Measurements from ENCODE around the gene S100A12. TPM values are rescaled to one million over a fixed set of nuclear protein-coding genes. Genes with fewer than 3 reads are reported as not detected.
A peak's percentile ranks its signal among the peaks of the same experiment; 100 is the strongest.
"Not testable (repeated sequence)": the region's sequence is repeated elsewhere in the genome, so short reads cannot be mapped to it uniquely, and the experiment has no call there.

S100A12 gene
- total RNA-seq, 1 donor from 2014 or later: 4.1 TPM

DNA sequence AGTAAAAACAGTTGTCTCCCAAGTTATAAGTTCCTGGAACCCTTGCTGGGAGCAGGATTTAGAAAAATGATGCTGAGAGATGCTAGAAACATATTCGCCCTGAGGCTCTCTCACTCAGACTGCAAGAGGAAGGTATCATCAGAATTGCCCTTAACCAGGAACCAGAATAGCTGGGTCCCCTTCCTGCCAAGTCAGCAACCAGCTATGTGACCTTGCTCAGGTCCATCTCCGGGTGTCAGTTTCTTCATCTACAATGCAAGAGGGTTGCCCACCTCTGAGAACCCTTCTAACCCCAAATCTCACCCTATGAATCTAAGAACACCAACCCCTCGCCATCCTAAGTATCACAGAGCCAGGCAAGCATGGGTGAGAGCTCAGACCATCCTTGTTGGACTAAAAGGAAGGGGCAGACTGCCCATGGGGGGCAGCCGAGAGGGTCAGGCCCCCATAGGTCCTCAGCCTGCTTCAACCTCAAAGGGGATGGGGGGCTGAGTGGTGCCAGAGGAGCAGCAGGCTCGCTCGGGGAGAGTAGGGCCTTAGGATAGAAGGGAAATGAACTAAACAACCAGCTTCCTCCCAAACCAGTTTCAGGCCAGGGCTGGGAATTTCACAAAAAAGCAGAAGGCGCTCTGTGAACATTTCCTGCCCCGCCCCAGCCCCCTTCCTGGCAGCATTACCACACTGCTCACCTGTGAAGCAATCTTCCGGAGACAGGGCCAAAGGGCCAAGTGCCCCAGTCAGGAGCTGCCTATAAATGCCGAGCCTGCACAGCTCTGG is 18.2 kb downstream of the S100A12 start:
- intact Hi-C loops (cut with DNase I): no loop called here

DNA sequence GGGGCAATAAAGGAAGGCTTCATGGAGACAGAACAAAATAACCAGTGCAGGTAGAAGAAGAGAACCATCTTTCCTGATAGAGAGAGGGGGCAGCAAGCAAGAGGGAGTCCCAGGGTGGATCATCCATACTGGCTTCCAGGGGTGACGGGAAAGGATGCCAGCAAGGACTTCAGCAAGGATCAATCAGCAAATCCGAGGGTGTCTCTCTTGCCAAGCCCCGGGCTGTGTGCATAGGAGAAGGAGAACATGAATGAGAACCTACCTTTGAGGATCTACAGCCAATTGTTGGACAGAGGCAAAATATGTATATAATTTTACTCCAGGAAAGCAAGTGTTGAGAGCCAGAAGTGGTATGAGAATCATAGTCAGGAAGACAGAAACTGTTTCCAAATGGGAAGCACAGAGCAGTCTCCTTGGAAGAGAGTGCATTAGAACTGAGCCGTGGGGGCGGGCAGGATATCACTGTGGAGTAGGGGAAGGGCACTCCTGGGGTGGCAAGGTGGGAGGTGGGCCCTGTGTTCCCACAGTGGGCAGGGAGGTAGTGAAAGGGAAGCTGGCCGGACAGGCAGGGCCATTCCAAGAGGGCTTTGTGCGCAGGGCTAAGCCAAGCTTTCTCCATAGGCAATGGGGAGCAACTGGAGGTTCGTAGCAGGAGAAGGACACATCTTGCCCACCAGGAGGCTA is 18.9 kb downstream of the S100A12 start:
- DNase-seq (ENCODE audit: low spot score): no peak
- intact Hi-C loops (cut with DNase I): no loop called here

More for the DNA sequence above, 18.2 kb downstream of the S100A12 start:
- DNase-seq (ENCODE audit: low spot score): peak; percentile 94

DNA sequence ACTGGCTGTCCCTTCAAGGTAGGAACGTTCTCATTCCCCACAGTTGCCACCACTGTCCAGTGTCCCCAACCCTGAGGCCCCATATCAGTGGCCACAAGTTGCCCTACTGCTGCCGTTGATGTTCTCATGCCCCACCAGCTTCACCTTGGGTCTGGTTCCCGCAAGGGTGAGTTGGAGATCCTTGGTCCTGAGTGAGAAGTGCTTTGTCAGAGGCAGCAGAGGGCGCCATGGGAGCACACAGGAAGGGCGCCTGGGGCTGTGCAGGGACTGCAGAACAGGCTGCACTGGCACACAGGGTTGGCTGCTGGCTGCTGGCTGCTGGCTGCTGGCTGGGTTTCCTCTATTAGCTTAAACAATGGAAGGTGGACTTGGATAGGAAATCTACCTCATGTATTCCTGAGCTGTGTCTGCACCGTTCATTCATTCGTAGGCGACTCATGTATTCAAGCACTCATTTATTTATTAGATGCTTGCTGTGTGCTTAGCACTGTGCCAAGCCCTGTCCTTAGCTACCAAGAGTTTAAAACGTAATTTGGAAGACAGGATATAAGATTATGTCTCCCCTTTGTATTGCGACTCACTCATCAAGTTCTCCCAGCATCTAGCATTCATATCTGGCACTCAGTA is 19.9 kb downstream of the S100A12 start:
- intact Hi-C loops (cut with DNase I): loop anchor here (1.0 kb wide), 1 partner anchor 140 kb away; no protein-coding TSS in a partner anchor

DNA sequence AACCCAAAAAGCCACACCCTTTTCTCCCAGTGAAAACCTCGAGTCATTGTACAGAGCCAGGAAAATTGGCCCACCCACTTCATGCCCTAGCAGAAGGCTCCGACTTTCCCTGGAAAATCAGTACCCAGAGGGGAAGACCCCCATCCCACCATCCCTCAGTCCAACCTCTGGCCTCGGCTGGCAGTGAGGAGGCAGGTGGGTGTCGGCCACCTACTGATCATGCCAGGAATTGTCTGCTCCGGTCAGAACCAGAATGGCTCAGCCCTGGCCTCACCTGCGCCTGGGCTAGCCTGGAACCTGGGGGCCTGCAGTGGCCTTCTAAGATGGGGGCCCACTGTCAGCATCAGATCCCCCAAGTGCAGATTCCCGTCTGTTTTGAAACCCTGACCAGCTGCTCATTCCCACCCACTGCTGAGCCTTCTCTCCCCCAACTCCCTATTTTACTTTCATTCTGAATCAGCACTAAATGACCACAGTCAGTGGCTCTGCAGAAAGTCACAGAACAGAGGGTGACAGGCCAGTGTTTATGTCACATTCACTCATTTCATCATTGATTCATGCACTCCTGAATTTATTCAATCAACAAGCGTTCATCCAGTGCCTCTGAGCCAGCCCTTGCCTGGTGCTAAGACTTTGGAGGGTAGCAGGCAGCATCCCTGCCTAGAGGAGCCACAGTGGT is 20.8 kb downstream of the S100A12 start:
- intact Hi-C loops (cut with DNase I): loop anchor here (1.0 to 5.0 kb wide), 2 partner anchors 141 to 213 kb away; partner anchors contain the start of gene S100A2
- DNase-seq (ENCODE audit: low spot score): no peak

More for the DNA sequence above, 19.9 kb downstream of the S100A12 start:
- DNase-seq (ENCODE audit: low spot score): peak; percentile 93

DNA sequence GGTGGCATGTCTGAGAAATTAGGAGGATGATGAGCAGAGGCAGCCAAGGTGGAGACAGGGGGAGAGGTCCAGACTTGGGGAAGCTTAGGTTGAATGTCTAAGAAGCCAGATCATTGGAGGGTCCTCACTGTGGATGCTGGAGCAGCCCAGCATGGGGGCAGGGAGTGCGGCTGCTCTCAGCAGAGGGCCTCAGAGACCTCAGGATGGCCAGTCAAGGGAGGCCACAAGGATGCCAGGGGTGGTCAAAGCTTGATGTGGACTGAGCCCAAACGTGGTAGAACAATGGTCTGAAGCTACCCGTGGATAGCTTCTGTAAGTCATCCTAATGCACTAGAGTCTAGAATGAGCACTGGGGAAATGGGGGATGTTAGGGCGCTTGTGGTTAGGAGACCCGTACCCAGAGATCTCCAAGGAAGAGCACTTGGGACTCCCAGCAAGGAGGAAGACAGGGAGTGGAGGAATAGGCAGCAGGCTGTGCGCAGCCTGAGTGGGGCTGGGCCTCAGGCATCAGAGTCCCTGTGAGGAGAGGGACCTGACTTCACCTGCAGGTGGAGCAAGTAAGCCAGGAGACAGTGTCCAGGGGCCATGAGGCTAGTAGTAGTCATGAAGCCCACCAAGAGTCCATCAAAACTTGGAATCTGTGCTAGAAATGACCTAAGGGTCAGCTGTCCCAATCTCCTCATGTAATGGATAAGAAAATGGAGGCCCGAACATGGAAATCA is 22.0 kb downstream of the S100A12 start:
- DNase-seq (ENCODE audit: low spot score): no peak
- intact Hi-C loops (cut with DNase I): loop anchor here (5.0 kb wide), 1 partner anchor 214 kb away; the partner anchor contains the start of gene S100A2

DNA sequence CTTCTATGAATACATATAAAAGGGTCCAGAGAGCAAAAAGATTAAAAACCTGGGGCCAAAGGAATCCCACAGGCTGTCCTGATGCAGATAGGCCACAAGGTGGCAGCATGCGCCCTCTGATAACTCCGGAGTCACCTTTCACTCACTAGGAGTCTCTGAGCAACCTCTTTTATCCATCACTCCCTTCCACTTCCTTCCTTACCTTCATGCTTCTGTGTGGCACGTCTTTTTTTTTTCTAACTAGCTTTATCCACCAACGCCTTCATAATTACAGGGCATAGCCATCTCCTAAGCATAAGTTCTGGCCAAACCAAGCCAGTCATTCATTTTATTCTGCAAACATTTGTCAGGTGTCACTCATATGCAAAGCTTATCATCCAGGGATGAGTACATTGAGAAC is 22.9 kb downstream of the S100A12 start:
- DNase-seq (ENCODE audit: low spot score): no peak
- intact Hi-C loops (cut with DNase I): loop anchor here (5.0 kb wide), 1 partner anchor 215 kb away; the partner anchor contains the start of gene S100A2

DNA sequence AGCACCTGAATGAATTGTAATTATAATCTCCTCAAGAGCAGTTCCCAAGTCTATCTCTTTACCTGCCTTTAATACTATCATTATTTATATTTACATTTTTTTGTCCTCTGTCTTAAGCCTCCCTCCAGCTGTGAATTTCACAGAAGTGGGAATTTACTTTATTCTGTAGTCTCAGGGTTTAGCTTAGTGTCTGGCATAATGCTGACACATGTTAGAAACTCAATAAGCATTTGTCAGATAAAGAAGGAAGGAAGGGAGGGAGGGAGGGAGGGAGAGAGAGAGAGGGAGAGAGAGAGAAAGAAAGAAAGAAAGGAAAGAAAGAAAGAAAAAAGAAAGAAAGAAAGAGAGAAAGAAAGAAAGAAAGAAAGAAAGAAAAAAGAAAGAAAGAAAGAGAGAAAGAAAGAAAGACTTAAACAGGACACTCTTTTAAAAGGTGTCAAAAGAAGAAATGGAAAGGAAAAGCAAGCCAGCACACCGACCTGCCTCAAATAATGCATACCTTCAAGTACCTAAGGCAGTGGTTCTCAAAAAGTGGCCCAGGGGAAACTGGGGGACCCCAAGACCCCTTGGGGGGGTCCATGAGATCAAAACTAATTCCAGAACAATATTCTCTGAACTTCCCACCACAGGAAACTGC is 25.0 kb downstream of the S100A12 start:
- intact Hi-C loops (cut with DNase I): loop anchor here (5.0 kb wide), 1 partner anchor 217 kb away; the partner anchor contains the start of gene S100A2
- DNase-seq (ENCODE audit: low spot score): no peak

DNA sequence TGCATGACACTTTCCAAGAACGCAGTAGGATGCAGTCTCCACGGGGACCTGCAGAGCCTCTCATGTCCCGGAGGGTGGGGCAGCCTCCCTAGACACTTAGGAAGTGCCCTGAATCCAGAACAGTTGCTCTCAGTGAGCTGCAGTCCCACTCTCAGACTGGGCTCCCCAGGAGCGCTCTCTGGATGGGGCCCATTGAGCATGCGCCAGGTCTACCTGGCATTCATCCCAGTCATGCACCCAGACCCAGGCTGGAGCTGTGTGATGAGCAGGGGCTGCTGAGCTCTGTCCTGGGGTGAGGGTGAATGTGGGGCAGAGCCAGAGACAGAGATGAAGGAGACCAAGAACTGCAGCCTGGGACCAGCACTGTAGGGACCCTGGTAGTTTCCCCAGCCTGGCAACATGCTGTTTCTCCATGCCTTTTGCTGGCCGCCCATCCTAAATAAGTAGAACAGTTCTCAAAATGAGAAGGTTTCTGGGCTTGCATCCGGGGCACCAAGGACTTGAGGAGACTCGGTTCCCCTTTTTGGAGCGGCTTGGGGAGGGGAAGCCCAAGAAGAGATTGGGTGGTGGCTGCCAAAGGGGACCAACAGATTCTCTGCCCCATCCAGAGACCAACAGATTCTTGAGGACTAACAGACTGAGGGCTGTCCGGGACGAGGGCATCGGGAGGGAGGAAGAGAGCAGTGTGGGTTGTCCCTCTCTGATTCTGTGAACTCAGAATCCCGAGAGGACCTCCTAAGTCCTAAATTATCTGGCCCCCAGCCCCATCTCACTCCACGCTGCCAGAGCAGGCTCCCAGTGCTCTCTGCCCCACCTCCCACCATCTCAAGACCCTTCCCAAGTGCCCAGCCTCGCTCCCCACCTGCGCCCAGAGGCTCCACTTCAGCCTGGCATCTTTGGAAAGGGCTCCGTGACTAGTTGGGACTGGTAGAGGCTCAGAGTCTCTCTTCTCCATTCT is 25.8 kb downstream of the S100A12 start:
- no peak for DNase-seq (ENCODE audit: low spot score)
- intact Hi-C loops (cut with DNase I): loop anchor here (5.0 kb wide), 1 partner anchor 218 kb away; the partner anchor contains the start of gene S100A2

DNA sequence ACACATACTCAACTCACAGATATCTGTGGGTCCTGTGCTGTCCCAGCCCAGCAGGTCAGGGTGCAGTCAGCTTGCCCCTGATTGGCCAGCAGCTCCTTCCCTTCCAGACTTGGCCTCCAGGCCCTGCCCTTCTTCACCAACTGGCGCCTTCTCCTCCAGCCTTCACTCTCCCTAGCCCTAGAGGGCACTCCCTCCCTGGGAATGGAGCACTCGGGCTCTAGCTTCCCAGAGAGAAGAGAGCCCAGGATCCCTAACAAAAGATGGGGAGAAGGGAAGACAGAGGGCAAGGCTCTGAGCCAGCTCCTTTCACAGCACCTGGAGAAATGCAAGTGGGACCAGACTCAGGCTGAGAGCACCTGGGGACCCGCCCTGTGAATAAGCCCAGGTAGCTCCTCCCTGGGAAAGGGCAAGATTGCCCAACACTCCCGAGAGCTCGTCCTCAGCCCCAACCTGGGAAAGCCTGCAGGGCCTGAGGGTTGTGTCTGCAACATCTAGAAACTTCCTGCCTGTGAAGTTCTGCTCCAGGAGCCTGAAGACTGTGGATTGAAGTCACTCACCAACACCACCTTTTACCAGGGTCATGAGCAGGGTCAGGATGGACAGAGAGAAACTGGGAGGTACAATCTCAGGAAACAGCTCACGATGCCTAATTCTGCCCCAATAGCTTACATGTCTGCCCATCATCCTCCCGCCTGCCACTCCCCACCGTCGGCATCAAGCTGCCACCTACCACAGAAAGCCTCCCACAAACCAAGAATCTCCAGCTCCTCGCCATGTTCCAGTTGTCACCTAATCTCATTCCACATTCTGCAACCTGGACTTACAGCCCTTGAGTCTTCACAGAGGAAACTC is 26.7 kb downstream of the S100A12 start, which contains the start of gene PGLYRP4:
Gene PGLYRP4 (minus strand): TSS at position 331 of the 852 bp plus-strand sequence. CDS start 909 bp downstream, outside the sequence.
- intact Hi-C loops (cut with DNase I): no loop called here

DNA sequence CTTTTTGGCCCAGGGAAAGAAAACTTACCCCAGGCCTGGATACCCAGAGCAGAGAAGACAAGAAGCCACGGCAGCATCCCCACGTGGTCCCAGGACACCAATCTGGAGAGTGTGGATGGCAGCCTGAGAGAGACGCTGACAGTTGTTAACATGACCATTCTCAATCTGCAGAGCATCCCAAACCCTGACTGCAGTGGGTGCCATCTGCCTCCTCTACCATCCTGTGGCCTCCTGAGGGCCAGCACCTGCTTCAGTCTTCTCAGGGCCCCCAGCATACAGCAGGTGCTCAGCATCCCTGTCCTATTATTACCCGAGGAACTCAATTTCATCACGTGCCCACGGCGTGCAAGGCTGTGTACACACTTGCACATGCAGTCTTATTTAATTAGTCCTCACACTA is 27.6 kb downstream of the S100A12 start:
- intact Hi-C loops (cut with DNase I): no loop called here
- peak; percentile 43 for DNase-seq (ENCODE audit: low spot score)

More for the DNA sequence above, 26.7 kb downstream of the S100A12 start, which contains the start of gene PGLYRP4:
- no peak for DNase-seq (ENCODE audit: low spot score)

DNA sequence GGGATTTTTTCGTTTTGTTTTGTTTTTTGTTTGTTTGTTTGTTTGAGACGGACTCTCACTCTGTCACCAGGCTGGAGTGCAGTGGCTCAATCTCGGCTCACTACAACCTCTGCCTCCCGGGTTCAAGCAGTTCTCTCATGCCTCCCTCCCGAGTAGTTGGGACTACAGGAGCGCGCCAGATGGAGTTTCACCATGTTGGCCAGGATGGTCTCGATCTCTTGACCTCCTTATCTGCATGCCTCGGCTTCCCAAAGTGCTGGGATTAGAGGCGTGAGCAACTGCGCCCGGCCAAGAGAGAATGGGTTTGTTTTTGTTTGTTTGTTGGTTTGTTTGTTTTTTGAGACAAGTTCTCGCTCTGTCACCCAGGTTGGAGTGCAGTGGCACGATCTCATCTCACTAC is 28.4 kb downstream of the S100A12 start:
- intact Hi-C loops (cut with DNase I): not testable (repeated sequence)
- DNase-seq (ENCODE audit: low spot score): peak; percentile 7

DNA sequence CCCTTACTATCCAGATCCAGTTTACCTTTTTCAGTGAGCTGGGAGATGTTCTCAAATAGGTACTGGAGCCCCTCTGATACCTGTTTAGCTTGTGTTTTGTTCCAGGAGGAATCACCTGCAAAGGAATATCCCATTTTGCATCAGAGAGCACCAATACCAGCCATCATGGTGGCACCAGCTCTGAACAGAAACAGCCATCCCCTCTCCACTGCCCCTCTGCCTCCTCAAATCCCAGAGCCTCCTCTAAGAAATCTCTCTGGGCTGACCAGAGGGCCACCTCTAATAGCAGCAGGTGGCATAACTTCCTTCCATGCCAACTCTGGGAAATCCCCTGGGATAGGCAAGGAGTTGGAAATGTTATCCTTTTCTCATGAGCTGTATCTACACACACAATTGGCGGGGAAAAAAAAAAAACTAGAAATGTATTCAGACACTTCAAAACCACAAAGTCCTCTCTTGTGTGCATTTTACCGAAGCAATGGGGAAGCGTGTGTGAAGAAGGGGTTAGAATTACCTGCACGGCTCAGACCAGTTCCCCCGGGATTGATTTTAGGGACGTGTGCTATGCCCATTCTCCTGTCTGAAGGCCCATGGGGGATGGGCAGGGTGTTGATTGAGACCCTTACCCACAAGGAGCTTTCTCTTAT is 29.2 kb downstream of the S100A12 start:
- no peak for DNase-seq (ENCODE audit: low spot score)
- intact Hi-C loops (cut with DNase I): no loop called here

DNA sequence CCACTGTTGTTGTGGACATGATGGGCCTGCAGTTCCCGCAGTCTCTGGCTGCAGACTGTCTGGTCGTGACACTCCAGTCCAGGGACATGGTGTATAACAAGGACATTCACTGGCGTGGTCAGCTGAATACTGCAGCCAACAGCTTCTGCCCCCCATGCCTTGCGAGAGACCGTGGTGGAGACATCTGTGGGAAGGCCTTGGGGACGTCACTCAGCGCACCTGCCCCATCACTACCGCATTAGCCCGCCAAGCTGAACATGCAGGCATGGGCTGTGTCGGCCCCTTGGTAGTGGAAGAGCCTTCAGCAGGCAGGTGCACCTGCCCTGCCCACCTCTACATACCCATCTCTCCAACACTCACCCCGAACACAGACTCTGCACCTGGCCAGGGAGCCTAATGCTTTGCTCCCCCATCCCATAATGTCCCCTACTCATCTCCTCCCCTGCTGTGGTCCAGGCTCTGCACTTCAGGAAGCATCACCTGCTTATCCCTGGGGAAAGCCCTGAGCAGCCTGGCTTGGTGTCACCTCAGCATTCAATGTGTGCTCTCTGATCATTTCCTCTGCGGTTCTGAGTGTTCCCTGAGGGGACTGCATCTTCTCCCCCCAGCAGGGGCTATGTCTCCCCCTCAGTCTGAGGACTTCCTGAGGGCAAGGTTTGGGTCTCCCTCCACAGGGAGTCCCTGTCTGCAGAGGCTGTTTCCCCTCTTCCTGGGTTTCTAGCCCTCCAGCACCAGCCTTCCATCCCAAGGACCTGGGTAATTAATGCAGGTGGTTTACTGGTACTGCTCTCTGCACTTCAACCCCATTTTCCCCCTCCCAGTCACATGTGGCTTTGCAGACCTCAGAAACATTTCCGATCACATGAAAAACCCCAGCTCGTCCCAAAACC is 30.0 kb downstream of the S100A12 start:
- intact Hi-C loops (cut with DNase I): no loop called here
- DNase-seq (ENCODE audit: low spot score): no peak

DNA sequence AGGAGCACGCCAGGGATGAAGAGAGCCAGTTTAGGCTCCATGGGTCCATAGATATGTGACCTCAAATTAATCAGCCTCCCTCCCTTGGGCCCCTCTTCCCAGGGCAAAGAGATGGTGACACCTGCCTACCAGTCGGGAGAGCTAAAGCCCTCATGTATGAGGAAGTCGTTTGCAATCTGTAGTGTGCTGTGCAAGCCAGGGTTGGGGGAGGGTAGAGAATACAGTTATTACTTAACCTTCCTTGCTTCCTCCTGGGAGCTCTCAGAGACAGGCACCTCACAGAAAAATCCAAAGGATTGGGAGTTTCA is 30.7 kb downstream of the S100A12 start:
- no peak for DNase-seq (ENCODE audit: low spot score)
- intact Hi-C loops (cut with DNase I): no loop called here

All from cardiac septum (tissue), 1 donor.